Mucosa of rectum (tissue), 2 donors: ENCODE measurements around the gene ZC3H6.
"Not testable (repeated sequence)": the region's sequence is repeated elsewhere in the genome, so short reads cannot be mapped to it uniquely, and the experiment has no call there.

Source experiments
- H3K27ac ChIP-seq, 2 donors: one replicate each; pipeline ENCODE4 v1.7.0; 2013; ENCODE audit warnings: inconsistent platforms in 2 of 2, low read depth in 2 of 2, low read length in 2 of 2
- H3K27me3 ChIP-seq, 2 donors: one replicate each; pipeline ENCODE4 v1.7.0; 2013; ENCODE audit warnings: low read length in 2 of 2; ENCODE audit not compliant: control insufficient read depth in 2 of 2, insufficient read depth in 2 of 2
- H3K36me3 ChIP-seq, 2 donors: one replicate each; pipeline ENCODE4 v1.7.0; 2013; ENCODE audit warnings: low read length in 2 of 2; ENCODE audit not compliant: control insufficient read depth in 2 of 2, insufficient read depth in 2 of 2
- H3K4me1 ChIP-seq, 2 donors: one replicate each; pipeline ENCODE4 v1.7.0; 2013; ENCODE audit warnings: low read length in 2 of 2, mild to moderate bottlenecking in 1 of 2; ENCODE audit not compliant: control insufficient read depth in 2 of 2, insufficient read depth in 2 of 2
- H3K4me3 ChIP-seq, 2 donors: one replicate each; pipeline ENCODE4 v1.7.0; 2013; ENCODE audit warnings: low read length in 2 of 2
- H3K9ac ChIP-seq, 2 donors: one replicate each; pipeline ENCODE4 v1.7.0; 2013; ENCODE audit warnings: low read length in 2 of 2, low read depth in 1 of 2, mild to moderate bottlenecking in 1 of 2
- H3K9me3 ChIP-seq, 2 donors: one replicate each; pipeline ENCODE4 v1.7.0; 2013; ENCODE audit warnings: low read length in 2 of 2; ENCODE audit not compliant: control insufficient read depth in 2 of 2
- donor health status: healthy.
- donor health status: Normal muscosa, but diverticular disease.

ZC3H6 gene

DNA sequence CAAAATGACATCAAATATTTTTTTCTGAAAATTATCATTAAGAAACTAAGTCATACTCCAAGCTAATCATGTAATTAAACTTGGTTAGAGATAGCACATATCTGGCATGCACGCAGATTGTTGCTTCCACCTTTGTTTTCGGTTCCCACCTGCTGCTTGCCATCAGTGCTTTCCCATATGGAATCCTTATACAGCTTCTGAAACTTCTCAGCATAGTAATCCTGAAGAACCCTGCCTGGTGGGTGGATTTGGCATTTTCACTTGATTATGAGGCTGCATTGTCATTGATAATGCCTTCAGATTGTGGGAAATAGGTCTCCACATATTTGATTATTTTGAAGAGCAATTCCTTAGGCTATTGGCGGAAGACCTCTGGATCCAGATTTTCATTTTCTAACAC lies 47.5 kb downstream of the ZC3H6 start:
- no peak overlapping the region for H3K9ac ChIP-seq
- H3K9me3 ChIP-seq, result no peaks in the 10 kb centered on the region
- H3K27ac ChIP-seq, result no peak overlapping the region
- H3K27me3 ChIP-seq, result no peaks in the 10 kb centered on the region
- no peaks in the 10 kb centered on the region for H3K4me1 ChIP-seq
- H3K4me3 ChIP-seq, result no peak overlapping the region
- peaks cover 0 to 7% of the 10 kb centered on the region in 2 donors for H3K36me3 ChIP-seq

- H3K4me1 ChIP-seq, result no peaks in the 10 kb centered on the region
- H3K4me3 ChIP-seq, result no peak overlapping the region
- H3K27me3 ChIP-seq, result no peaks in the 10 kb centered on the region
- no peak overlapping the region for H3K27ac ChIP-seq
- peaks cover 0 to 10% of the 10 kb centered on the region in 2 donors for H3K36me3 ChIP-seq
- no peaks in the 10 kb centered on the region for H3K9me3 ChIP-seq
- H3K9ac ChIP-seq, result no peak overlapping the region
These were observed 56.8 kb downstream of the ZC3H6 start for GRCh38 chr2:112332123-112332696.

GRCh38 chr2:112335600-112335999 lies 60.2 kb downstream of the ZC3H6 start:
- Histone ChIP-seq H3K27ac (no peak overlapping the region), H3K36me3 (peaks cover 0 to 7% of the 10 kb centered on the region in 2 donors), H3K27me3 (no peaks in the 10 kb centered on the region), H3K4me3 (no peak overlapping the region), H3K9me3 (no peaks in the 10 kb centered on the region), H3K9ac (no peak overlapping the region), H3K4me1 (no peaks in the 10 kb centered on the region)

GRCh38 chr2:112339986-112340385 lies 64.6 kb downstream of the ZC3H6 start:
- Histone ChIP-seq H3K27me3 (no peaks in the 10 kb centered on the region), H3K9ac (no peak overlapping the region)

GRCh38 chr2:112340475-112341267 lies 65.3 kb downstream of the ZC3H6 start:
- Histone ChIP-seq H3K27me3 (no peaks in the 10 kb centered on the region), H3K4me3 (no peak overlapping the region), H3K27ac (no peak overlapping the region), H3K9ac (no peak overlapping the region), H3K9me3 (no peaks in the 10 kb centered on the region), H3K4me1 (no peaks in the 10 kb centered on the region), H3K36me3 (no peaks in the 10 kb centered on the region)

More at GRCh38 chr2:112339986-112340385, 64.6 kb downstream of the ZC3H6 start:
- Histone ChIP-seq H3K36me3 (no peaks in the 10 kb centered on the region), H3K27ac (no peak overlapping the region), H3K4me3 (no peak overlapping the region), H3K4me1 (no peaks in the 10 kb centered on the region), H3K9me3 (no peaks in the 10 kb centered on the region)

- H3K9me3 ChIP-seq, result no peaks in the 10 kb centered on the region
- H3K27me3 ChIP-seq, result no peaks in the 10 kb centered on the region
- H3K4me1 ChIP-seq, result no peaks in the 10 kb centered on the region
- no peak overlapping the region for H3K4me3 ChIP-seq
- H3K36me3 ChIP-seq, result no peaks in the 10 kb centered on the region
- H3K9ac ChIP-seq, result no peak overlapping the region
- no peak overlapping the region for H3K27ac ChIP-seq
These were observed 66.7 kb downstream of the ZC3H6 start for GRCh38 chr2:112342067-112342550.

- no peaks in the 10 kb centered on the region for H3K36me3 ChIP-seq
- H3K4me1 ChIP-seq, result no peaks in the 10 kb centered on the region
- H3K27ac ChIP-seq, result no peak overlapping the region
- H3K9me3 ChIP-seq, result no peaks in the 10 kb centered on the region
- no peak overlapping the region for H3K4me3 ChIP-seq
- no peak overlapping the region for H3K9ac ChIP-seq
- no peaks in the 10 kb centered on the region for H3K27me3 ChIP-seq
These were observed 68.6 kb downstream of the ZC3H6 start for GRCh38 chr2:112343827-112344585.

DNA sequence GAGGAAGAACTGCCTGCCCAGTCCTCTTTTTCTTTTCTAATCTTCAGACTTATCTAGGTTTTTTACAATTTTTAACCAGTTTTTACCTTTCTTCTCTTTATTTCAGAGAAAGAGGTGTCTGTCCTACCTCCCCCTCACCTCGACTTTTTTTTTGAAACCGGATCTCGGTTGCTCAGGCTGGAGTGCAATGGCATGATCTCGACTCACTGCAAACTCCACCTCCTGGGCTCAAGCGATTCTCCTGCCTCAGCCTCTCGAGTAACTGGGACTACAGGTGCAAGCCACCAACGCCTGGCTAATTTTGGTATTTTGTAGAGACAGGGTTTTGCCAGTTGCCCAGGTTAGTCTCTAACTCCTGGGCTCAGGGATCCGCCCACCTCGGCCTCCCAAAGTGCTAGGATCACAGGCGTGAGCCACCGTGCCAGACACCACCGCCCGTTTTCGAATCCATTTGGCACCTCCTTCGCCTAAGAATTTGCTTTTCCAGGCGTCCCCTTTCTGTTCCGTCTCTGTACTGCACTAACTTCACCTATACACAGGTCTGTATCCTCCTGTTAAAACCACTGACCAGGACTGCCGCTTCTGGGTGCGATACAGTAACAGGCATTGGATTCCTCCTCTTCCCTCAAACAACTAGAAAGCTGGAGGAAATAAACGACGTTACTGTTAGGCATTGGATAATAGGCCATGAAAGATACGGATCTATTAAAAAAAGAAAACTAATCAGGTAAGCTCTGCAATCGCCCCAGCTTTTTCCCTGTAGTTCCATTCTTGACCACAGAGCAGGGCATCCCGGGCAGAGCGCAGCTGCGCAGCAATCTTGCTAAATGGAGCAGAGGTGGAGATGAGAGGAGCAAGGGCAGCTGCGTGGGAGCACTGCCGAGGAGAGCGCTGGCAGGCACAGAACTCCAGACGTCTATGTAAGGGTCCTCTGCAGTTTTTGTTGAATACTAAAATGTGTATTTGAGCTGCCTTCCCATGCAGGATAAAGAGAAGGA lies 69.9 kb downstream of the ZC3H6 start:
- H3K27me3 ChIP-seq, result no peaks in the 10 kb centered on the region
- no peaks in the 10 kb centered on the region for H3K9me3 ChIP-seq
- H3K4me3 ChIP-seq, result no peak overlapping the region
- no peaks in the 10 kb centered on the region for H3K36me3 ChIP-seq
- H3K4me1 ChIP-seq, result no peaks in the 10 kb centered on the region
- H3K9ac ChIP-seq, result no peak overlapping the region
- no peak overlapping the region for H3K27ac ChIP-seq

DNA sequence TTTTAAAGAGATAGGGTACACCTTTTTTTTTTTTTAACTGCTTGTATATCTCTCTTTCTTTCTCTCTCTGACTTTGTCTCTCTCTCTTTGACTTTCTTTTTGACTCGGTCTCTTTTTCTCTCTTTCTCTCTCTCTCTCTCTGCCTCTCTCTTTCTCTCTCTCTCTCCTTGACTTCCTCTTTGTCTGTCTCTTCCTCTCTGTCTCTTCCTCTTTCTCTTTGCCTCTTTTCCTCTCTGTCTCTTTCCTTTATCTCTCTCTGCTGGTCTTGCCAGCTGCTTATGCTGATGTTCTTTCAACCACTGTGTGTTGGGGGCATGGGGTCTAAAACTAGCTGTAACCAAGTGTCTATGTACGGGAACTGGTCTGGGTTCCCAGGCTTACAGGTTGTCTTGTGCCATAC lies 76.9 kb downstream of the ZC3H6 start:
- not testable (repeated sequence) for H3K27ac ChIP-seq

More for the DNA sequence above, 76.9 kb downstream of the ZC3H6 start:
- not testable (repeated sequence) for H3K4me1 ChIP-seq, H3K27me3 ChIP-seq, H3K4me3 ChIP-seq, H3K9ac ChIP-seq, H3K36me3 ChIP-seq, H3K9me3 ChIP-seq
